Epithelial cell of esophagus (primary cell): ENCODE data around the gene IQGAP2.

Experiments used
- DNase-seq: peaks from one replicate; pipeline ENCODE4 v3.0.0; 2010; ENCODE audit warnings: low read depth
- H3K4me3 ChIP-seq: 2 replicates; pipeline ENCODE4 v1.5.1; 2011; ENCODE audit warnings: mild to moderate bottlenecking, low read length, control low read depth
- TF ChIP-seq, protein P1 (sequence below): IDR thresholded peaks from 2 replicates; pipeline ENCODE4 v1.5.1; 2011; ENCODE audit warnings: low read depth, mild to moderate bottlenecking, low read length, control low read depth, inconsistent platforms; ENCODE audit not compliant: insufficient read depth; ENCODE audit errors: missing control alignments

IQGAP2 gene

DNA sequence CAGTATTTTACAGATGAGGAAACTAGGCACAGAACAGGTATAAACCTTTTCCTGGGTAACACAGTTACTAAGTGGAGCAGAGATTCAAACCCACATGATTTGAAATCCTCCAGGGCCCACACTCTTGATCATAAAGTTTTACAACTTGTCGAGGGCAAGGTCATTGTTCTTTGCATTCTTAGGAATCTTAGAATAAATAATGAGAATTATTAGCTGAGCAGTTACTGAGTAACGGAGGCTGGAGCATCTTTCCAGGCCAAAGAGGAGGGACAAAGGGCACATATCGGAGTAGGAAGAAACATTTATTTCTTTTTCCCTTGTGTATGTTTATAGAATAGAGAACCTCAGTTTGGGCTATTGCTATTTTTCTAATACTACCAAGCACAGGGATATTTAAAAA, 285.8 kb downstream of the IQGAP2 start:
- no peak overlapping the region for H3K4me3 ChIP-seq
- TF ChIP-seq, protein P1, sequence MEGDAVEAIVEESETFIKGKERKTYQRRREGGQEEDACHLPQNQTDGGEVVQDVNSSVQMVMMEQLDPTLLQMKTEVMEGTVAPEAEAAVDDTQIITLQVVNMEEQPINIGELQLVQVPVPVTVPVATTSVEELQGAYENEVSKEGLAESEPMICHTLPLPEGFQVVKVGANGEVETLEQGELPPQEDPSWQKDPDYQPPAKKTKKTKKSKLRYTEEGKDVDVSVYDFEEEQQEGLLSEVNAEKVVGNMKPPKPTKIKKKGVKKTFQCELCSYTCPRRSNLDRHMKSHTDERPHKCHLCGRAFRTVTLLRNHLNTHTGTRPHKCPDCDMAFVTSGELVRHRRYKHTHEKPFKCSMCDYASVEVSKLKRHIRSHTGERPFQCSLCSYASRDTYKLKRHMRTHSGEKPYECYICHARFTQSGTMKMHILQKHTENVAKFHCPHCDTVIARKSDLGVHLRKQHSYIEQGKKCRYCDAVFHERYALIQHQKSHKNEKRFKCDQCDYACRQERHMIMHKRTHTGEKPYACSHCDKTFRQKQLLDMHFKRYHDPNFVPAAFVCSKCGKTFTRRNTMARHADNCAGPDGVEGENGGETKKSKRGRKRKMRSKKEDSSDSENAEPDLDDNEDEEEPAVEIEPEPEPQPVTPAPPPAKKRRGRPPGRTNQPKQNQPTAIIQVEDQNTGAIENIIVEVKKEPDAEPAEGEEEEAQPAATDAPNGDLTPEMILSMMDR = no peak
- no peak for DNase-seq

DNA sequence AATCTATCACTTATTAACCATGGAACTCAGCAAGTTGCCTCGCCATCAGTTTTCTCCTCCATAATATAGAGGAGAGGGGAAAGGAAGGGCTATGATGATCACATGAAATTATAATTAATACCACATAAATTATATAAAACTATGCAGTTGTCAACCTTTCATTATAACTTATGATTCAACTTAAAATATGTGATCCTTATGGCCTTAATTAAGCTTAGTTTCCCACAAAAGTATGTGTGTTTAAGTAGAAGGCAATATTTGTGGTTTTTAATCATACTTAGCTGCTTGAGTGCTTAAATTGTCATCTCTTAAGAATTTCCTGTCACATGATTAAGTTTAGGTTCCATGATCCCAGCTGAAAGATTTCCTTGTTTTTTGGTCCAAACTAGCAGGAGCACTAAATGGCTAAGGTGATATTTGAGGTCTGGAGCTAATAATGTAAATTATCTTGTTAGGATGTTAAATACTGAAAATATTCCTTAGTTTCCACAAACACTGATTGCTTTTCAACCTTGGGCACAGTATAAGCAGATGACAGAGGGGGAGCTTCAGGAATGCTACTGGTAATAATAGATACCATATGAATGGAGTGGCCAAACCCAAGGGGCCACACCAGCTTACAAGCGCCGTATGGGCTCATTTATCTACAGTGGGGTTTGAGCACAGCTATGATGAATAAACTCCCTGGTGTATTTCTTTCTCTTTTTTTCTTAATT, 286.4 kb downstream of the IQGAP2 start:
- DNase-seq = peak; percentile 78
- no peak overlapping the region for H3K4me3 ChIP-seq
- TF ChIP-seq, protein P1 = no peak

DNA sequence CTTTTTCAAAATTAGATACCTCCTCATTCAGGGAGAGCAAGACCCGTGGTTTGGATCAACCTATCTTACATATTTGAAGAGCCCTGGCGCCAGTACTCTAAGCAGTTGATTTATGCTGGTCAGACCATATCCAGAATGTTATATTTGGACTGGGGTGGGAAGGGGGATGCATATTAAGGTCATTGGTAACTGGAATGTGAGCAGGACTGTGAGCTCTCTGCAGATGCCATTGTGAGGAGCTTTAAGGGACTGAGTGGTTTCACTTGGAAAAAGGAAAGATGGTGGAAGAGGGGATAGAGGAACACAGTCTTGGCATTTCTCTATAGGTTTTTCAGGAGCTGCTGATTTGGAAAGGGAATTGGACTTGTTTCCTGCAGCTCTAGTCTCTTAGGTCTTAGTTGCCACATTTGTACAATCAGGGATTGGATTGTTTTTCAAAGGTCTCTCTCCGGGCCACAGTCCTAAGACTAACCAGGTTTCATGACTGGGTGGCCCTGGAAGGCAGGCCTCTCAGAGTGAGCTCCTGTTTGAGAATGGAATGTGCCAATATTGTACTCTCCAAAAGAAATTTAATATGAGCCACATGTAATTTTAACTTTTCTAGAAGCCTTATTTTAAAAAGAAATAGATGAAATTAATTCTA, 287.1 kb downstream of the IQGAP2 start:
- H3K4me3 ChIP-seq = no peak overlapping the region
- no peak for DNase-seq
- TF ChIP-seq, protein P1 = no peak

DNA sequence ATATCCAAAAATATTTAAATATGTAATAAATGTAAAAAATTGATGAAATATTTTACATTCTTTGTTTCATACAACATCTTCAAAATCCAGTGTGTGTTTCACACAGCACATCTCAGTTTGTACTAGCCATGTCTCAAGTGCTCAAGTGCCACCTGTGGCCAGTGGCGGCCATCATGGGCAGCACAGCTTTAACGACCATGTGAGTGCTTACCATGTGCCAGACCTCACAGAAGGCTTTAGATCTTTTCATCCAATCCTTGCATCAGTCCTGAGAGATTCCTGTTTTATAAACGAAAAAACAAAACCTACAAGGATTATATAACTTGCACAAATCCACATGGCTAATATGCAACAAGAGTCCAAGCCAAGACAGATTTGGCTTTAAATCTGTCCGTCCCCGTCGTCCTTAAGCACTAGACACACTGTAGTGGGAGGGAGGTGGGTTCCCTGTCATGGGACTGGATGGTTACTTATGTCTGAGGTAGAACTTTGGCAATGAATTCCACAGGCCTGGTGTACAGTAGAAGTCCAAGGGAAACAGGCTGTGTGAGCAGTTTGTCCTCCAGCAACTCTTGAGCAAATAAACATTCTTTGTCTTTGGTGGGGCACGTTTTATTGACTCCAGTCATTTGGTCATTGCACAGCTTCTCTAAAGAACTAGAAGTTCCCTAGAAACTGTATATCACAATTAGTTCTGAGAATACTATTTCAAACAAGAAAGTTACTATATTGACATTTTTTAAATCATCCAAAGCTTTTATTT, 287.8 kb downstream of the IQGAP2 start:
- DNase-seq = peak; percentile 56
- no peak overlapping the region for H3K4me3 ChIP-seq
- TF ChIP-seq, protein P1 = no peak

DNA sequence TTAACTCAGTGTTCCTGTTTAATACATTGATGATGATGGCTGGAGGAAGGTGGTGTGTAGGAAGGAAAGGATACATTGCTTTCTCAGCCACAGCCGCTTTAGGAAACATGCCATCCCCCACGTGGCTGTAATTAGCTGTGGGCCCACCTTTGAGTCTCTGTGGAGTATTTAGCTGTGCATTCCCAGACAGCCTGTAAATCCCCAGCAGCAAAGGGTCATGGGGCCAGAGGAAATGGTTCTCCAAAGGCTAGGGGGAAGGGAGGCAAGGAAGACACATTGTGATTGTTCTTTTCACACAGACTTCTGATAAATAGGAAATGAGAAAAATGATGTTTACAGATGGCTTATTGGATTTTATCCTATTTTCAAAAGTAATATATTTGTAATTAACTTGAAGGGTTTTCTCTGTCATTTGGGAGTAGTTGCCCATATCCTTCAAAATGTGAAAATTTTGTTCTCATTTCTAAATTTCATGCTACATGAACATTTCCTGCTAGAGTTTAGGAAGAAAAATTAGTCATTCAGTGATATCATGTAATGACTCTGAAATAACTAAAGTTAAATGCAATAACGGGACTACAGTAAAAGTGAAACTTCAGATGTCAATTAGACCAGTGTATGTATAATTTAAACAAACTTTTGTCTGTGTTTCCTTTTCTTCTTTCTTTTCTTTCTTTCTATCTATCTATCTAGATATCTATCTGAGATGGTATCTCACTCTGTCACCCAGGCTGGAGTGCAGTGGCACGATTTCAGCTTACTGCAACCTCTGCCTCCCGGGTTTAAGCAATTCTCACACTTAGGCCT, 288.6 kb downstream of the IQGAP2 start:
- no peak for DNase-seq
- H3K4me3 ChIP-seq = no peak overlapping the region
- TF ChIP-seq, protein P1 = no peak

DNA sequence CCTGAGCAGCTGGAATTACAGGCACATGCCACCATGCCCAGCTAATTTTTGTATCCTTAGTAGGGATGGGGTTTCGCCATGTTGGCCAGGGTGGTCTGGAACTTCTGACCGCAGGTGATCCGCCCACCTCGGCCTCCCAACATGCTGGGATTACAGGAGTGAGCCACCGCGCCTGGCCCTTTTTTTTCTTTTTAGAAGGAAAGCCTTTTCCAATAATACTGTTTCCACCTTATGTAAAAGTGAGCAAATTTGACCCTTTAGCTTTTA, 289.1 kb downstream of the IQGAP2 start:
- DNase-seq = no peak
- no peak overlapping the region for H3K4me3 ChIP-seq
- TF ChIP-seq, protein P1 = no peak
